ENCODE results near the gene PRKCQ.

- TF ChIP-seq CTCF (IDR thresholded peaks at IDR 0.05): no peak
- no peak for TF ChIP-seq POLR2A (IDR thresholded peaks at IDR 0.05)
Measured at GRCh38 chr10:6390213-6390845, 189.7 kb downstream of the PRKCQ start.

All from testis (tissue), 2 donors.